ENCODE results near the gene CAPN10.

Gene CAPN10

DNA sequence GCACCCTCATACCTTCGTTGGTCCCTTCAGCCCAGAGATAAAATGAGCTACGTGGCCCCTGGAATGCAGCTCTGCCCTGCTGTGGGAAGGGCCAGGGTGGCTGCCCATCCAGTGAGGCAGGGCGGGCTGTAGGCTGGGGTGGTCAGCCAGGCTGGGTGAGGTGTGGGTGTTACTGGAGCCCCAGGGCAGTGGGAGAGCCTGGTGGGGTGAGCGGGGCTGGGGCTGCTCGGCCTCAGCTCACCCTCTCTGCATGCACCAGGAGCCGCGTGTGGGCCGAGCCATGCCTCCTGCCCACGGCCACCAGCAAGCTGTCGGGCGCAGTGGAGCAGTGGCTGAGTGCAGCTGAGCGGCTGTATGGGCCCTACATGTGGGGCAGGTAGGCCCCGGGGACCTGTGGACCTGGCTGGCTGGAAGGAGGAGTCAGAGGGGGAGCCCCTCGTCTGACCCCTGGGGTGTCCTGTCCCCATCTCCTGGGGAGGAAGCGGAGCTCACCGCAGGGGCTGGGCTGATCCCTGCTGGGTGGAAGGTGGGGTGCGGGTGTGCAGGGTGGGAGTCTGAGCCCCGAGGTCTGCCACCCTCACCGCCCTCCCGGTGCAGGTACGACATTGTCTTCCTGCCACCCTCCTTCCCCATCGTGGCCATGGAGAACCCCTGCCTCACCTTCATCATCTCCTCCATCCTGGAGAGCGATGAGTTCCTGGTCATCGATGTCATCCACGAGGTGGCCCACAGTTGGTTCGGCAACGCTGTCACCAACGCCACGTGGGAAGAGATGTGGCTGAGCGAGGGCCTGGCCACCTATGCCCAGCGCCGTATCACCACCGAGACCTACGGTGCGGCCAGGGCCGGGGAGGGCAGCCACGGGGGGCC lies 12.8 kb upstream of the CAPN10 start:
- Histone ChIP-seq H3K36me3 (replicated peaks) (peaks cover 24% of the 10 kb centered on the region), H3K27ac (no peak overlapping the region), H3K27me3 (replicated peaks) (no peaks in the 10 kb centered on the region), H3K4me3 (ENCODE audit: low read depth, low read length) (no peak overlapping the region)
- no peak for DNase-seq
- TF ChIP-seq, protein P1, sequence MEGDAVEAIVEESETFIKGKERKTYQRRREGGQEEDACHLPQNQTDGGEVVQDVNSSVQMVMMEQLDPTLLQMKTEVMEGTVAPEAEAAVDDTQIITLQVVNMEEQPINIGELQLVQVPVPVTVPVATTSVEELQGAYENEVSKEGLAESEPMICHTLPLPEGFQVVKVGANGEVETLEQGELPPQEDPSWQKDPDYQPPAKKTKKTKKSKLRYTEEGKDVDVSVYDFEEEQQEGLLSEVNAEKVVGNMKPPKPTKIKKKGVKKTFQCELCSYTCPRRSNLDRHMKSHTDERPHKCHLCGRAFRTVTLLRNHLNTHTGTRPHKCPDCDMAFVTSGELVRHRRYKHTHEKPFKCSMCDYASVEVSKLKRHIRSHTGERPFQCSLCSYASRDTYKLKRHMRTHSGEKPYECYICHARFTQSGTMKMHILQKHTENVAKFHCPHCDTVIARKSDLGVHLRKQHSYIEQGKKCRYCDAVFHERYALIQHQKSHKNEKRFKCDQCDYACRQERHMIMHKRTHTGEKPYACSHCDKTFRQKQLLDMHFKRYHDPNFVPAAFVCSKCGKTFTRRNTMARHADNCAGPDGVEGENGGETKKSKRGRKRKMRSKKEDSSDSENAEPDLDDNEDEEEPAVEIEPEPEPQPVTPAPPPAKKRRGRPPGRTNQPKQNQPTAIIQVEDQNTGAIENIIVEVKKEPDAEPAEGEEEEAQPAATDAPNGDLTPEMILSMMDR (IDR thresholded peaks at IDR 0.05; ENCODE audit: low read depth, low read length, missing control alignments) = no peak
- in situ Hi-C loops (cut with HindIII; ENCODE audit: low pct_ligation_motif_present, low sequenced_read_pairs) = no loop called here

DNA sequence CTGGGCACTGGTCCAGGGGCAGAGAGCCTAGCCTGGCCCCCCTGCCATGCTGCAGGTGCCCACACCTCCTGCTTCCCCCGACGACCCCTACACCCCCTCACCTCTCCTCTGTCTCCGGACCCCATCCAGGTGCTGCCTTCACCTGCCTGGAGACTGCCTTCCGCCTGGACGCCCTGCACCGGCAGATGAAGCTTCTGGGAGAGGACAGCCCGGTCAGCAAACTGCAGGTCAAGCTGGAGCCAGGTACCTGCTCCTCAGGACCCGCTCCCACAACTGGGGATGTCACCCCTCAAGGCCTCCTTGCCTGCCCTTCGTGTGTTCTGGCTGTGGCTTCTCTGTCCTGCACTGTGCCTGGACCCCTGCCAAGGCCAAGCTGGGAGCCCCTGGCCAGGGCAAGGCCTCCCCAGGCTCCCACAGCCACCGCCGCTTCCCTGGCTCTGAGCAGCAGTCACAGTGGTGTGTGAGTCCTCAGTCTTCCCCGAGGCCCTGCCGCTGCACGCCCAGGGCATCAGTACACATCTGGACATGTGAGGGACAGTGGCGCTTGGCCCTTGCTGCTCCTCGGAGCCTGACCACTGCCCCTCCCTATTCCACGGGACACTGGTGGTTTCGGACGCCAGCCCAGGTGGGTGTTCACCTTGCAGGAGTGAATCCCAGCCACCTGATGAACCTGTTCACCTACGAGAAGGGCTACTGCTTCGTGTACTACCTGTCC lies 12.0 kb upstream of the CAPN10 start:
- Histone ChIP-seq H3K36me3 (replicated peaks) (peaks cover 24% of the 10 kb centered on the region), H3K27ac (no peak overlapping the region), H3K27me3 (replicated peaks) (no peaks in the 10 kb centered on the region), H3K4me3 (ENCODE audit: low read depth, low read length) (no peak overlapping the region)
- TF ChIP-seq, protein P1 (IDR thresholded peaks at IDR 0.05; ENCODE audit: low read depth, low read length, missing control alignments) = no peak
- DNase-seq = no peak
- in situ Hi-C loops (cut with HindIII; ENCODE audit: low pct_ligation_motif_present, low sequenced_read_pairs) = no loop called here

DNA sequence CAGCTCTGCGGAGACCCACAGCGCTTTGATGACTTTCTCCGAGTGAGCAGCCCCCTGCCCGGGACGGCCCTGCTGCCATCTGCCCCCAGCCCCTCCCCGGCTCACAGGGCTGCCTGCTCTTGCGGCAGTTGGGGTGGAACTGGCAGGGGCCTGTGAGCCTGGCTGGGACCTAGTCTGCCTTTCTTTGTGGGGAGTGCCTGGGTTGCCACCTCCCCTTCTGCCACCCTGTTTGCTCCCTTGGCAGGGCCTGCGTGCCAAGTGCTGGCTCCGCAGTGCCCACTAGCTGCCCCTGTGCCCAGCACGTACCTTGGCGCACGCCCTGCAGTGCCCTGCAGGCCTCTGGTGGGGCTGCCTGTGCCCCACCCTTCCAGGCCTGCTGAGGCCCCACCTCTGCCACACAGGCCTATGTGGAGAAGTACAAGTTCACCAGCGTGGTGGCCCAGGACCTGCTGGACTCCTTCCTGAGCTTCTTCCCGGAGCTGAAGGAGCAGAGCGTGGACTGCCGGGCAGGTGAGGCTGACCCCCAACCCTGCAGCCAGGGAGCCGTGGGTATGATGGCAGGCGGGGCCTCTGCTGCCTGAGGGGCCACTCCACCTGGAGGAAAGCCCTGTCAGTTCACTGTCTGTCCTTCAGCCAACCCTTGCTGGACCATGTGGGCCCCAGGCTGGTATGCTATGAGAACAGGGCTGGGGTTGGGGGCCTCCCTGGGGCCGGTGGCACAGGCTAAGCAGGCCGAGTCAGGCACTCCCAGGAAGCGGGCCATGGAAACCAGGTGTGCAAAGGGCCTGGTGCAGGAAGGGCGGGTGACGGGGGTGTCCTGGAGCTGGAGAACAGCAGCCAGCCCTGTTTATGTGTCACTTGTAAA lies 11.2 kb upstream of the CAPN10 start:
- no peak overlapping the region for H3K4me3 ChIP-seq (ENCODE audit: low read depth, low read length)
- DNase-seq = no peak
- peaks cover 24% of the 10 kb centered on the region for H3K36me3 ChIP-seq (replicated peaks)
- in situ Hi-C loops (cut with HindIII; ENCODE audit: low pct_ligation_motif_present, low sequenced_read_pairs) = no loop called here
- TF ChIP-seq, protein P1 (IDR thresholded peaks at IDR 0.05; ENCODE audit: low read depth, low read length, missing control alignments) = no peak
- H3K27ac ChIP-seq = no peak overlapping the region
- H3K27me3 ChIP-seq (replicated peaks) = no peaks in the 10 kb centered on the region

DNA sequence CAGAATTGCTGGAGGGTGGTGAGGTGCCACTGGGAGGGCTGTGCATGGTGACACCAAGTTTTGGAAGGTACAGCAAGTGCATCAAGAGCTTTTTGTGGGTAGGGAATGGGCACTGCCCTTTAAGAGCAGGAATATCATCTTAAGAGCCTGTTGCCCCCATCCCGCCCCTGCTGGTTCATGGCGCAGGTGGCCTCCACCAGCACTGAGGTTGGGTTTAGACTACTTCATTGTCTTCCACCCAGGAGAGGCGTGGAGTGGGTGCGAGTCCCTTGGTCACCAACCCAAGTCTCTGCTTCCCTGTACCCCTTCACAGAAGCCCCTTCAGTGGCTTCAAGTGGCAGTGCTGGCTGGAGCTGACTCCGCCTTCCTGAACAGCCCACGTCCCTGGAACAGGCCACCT lies 10.5 kb upstream of the CAPN10 start:
- Histone ChIP-seq H3K36me3 (replicated peaks) (peaks cover 24% of the 10 kb centered on the region), H3K4me3 (ENCODE audit: low read depth, low read length) (no peak overlapping the region), H3K27me3 (replicated peaks) (no peaks in the 10 kb centered on the region), H3K27ac (no peak overlapping the region)
- in situ Hi-C loops (cut with HindIII; ENCODE audit: low pct_ligation_motif_present, low sequenced_read_pairs) = no loop called here
- no peak for DNase-seq
- TF ChIP-seq, protein P1 (IDR thresholded peaks at IDR 0.05; ENCODE audit: low read depth, low read length, missing control alignments) = no peak

DNA sequence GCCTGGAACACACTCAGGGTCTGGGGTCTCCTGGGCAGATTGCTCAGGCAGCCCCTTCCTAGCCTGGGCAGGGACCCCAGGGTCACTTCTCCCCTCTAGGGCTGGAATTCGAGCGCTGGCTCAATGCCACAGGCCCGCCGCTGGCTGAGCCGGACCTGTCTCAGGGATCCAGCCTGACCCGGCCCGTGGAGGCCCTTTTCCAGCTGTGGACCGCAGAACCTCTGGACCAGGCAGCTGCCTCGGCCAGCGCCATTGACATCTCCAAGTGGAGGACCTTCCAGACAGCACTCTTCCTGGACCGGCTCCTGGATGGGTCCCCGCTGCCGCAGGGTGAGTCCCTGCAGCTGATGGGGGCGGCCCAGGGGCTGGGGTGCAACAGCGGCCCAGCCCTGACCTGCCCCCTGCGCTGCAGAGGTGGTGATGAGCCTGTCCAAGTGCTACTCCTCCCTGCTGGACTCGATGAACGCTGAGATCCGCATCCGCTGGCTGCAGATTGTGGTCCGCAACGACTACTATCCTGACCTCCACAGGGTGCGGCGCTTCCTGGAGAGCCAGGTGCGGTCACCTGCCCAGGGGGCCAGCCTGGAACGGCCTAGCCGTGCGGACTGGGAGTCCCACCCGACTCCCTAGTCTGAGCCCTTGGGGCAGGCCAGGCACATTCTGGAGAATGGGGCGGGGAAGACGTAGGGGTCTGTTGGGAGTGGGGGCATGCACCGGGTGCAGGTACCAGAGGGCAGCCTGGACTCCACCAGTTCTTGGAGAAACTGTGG lies 9.9 kb upstream of the CAPN10 start:
- H3K4me3 ChIP-seq (ENCODE audit: low read depth, low read length) = no peak overlapping the region
- in situ Hi-C loops (cut with HindIII; ENCODE audit: low pct_ligation_motif_present, low sequenced_read_pairs) = no loop called here
- no peak for DNase-seq
- TF ChIP-seq, protein P1 (IDR thresholded peaks at IDR 0.05; ENCODE audit: low read depth, low read length, missing control alignments) = no peak
- no peaks in the 10 kb centered on the region for H3K27me3 ChIP-seq (replicated peaks)
- H3K36me3 ChIP-seq (replicated peaks) = peaks cover 24% of the 10 kb centered on the region
- H3K27ac ChIP-seq = no peak overlapping the region
